GM21381 (cell line): ENCODE data around the gene BABAM2.
A peak's percentile ranks its signal among the peaks of the same experiment; 100 is the strongest.
"Not testable (repeated sequence)": the region's sequence is repeated elsewhere in the genome, so short reads cannot be mapped to it uniquely, and the experiment has no call there.

Source experiments
- ATAC-seq: cut with Tn5 transposase; IDR thresholded peaks from one replicate; pipeline ENCODE4 v1.9.1; 2021; ENCODE audit warnings: mild to moderate bottlenecking, moderate library complexity; ENCODE audit not compliant: unreplicated experiment

Gene BABAM2

DNA sequence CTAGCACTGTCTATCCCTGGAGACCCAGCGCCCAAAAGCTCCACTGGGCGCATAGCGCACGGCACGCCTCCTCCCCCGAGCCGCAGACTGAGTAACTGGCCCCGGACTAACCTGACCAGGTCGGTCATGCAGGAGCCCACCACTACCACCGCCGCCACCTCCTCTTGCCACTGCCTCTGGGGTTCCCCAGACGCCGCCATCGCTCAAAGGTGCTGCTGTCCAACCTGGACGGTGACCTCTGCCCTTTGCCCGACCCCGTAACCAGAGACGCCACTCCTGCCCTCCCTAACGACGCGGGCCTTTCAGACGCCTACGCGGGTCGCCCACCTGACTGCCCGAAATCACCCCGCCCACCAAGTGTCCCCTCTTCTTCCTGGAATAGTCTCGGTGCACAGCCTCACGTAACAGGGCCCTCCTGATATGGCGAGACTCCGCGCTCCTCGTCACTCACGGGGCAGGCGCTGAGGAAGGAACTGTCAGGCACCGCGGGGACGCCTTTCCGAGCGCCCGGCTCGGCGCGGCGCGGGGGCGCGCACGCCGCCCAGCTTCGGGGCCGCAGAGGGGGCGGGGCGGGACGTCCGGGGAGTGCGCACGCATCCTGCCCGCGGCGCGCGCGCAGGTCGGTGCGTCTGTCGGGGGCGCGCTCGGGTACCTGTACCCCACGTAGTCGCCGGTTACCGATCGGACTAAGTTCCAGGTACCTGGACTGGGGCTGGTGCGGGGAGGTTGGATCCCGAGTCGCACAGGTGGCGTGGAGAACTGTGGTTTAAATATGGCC is at the start of gene BABAM2, which contains the start of gene RBKS:
TSS of gene BABAM2 (plus strand) at position 584 of the 778 bp plus-strand sequence. CDS start 3,828 bp downstream, outside the sequence.
TSS of gene RBKS (minus strand) at position 242 of the 778 bp plus-strand sequence. CDS start at position 200, 42 bp downstream.
- ATAC-seq = peak; percentile 78

DNA sequence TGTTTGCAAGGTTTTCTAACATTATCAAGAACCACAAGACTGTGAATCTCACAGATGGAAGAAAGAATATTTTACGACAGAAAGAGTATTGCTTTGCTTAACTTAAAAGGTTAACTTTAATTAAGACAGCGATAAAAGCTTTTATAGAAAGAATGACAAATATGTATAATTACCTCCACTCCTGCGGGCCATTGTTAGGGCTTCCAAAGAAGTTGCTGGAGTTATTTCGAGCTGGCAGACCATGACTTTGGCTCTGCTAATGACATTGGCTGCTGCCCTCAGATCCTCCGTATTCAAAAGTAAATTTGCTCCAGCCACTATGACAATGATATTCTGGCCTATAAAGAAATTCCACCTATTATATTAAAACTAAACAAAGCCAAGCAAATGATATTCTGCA is 47.6 kb upstream of the BABAM2 start:
- no peak for ATAC-seq

DNA sequence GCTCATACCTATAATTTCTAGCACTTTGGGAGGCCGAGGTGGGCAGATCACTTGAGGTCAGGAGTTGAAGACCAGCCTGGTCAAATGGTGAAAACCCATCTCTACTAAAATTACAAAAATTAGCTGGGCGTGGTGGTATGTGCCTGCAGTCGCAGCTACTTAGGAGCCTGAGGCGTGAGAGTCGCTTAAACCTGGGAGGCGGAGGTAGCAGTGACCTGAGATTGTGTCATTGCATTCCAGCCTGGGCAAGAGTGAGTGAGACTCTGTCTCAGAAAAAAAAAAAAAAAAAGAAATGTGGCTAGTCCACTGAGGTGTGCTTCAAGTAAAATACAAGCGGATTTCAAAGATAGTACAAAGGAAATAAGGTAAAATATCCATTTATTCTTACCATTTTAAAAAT is 46.5 kb upstream of the BABAM2 start:
- ATAC-seq = no peak

DNA sequence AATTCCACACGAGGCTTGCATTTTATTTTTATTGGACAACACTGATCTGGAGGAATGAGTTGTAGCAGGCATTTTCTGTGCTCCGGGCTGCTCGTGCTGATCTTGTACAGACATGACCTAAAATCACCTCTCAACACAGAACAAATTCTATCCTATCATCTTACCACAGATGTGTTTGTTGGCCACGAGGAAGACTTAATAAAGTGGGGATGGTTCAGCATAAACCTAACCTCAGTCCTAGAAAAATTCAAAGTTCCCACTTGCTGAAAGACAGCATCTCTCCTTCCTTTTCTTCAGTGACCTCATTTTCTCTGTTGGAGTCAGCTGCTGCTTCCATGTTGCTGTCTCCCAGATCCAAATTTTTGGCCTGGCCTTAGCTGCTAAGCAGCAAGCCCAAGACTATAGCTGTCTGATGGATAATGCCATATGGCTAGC is 45.7 kb upstream of the BABAM2 start:
- no peak for ATAC-seq

DNA sequence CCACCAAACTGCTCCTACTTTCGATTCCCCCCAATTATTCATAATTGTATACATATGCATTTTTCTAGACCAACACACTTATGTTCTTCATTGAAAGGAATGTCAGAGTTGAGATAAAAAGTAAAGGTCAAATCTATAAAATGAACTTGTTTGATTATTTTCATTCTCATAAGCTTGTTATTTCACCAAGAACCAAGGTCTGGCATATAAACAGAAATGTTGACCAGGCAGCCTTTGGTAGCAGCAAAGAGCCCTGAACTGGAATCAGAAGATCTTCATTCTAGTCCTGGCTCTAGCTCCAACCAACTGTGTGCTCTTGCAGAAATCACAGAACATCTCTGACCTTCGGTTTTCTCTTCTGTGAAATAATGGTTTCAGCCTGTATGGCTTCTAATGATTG is 43.2 kb upstream of the BABAM2 start:
- no peak for ATAC-seq

DNA sequence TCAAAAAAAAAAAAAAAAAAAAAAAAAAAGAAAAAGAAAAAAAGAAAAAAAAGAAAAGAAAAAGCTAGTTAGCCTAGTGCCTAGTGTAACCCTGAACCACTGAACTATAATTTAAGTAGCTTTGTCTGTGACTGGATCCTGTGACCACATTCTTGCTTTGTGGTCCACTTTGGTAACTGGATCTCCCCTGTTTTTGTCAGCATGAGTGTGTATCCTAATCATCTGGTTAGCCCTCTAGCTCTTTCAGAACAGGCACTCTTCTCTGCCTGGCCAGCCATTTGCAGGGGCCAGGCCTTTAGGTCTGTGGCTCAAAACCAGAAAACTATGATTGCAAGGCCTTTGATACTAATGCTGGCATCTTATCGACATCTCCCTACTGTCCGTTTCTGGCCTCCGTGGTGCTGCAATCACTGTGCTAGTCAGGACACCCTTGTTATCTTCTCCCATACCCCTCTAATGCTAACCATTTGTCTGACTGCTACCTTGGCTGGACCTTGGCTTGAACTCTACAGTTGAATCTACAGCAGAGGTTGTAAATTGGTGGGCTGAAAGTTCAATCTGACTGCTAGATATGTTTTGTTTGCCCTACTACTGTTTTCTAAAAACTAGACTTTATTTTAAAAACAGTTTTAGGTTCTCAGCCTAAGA is 40.8 kb upstream of the BABAM2 start:
- ATAC-seq = no peak

DNA sequence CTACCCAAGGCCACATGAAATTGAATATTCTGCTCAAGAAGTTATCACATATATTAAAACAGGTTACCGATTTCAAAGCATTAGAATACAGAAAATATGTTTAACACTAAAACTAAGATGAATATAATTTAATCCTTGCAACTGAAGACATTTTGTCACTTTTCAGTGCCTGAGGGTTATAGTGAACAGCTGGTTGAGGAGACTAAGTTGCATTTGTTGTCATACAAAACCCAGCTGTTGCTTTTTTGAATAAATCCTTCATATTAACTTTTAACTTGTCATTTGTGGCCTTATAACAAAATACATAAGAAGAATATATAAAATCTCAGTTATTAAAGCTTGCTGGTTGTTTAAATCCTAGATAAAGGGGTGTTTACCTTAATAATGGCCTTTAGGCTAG is 37.8 kb upstream of the BABAM2 start:
- no peak for ATAC-seq

DNA sequence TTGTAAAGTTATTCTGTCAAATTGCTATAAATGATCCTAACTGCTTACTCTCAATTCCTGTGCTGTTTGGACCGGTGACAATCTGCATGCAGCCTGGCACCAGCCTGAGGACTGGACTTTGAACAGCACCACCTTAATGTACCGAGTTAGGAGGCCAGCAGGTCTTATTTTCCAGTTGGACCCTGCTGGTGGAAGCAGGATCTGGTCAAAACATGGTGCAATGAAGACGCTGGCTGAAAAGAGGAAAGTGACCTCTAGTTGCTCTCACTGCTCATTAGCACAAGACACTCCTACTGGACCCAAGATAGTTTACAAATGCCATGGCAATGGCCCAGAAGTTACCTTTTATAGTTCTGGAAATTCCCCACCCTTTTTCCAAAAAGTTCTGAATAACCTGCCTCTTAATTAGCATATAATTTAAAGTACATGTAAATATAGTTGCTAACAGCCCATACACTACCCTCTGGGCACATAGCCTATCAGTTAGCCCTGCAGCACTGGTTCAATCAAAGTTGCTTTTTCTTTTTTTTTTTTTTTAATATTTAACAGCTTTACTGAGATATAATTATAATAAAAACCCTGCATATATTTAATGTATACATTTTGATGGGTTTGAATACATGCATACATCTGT is 36.2 kb upstream of the BABAM2 start:
- no peak for ATAC-seq

DNA sequence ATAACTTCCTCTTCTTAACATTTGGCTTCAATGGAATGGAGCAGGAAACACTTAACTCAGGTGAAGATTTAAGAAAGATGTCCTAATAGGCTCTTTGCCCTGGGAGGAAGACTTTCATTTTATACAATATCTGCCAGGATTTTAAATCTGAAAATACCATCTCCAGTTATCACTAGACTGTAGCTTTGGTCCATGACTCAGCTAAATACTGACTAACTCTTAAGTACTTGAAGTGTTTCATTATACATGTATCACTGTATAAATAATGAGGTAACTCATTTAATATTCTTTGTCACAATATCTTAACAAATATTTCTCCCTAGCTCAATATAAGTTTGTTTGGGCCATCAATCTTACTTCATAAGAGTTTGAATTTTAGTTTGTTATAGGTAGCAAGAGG is 35.1 kb upstream of the BABAM2 start:
- ATAC-seq = no peak

DNA sequence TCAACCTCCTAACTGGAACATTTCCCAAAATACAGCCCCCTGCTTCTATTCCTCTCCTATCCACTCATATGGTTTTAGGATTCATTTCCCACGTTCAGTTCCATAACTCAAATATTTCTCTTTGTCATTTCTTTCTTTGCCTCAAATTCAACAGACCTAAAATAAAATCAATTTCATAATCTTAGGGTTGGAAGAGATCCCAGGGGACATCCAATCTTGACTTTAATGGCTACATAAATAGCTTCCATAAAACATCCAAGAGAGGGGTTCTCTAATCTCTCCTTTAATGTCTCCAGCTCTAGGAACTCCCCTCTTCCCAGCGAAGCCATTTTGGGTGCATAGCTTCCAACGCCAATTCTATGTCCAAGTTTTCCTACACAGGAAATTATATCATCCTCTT is 34.1 kb upstream of the BABAM2 start:
- no peak for ATAC-seq

DNA sequence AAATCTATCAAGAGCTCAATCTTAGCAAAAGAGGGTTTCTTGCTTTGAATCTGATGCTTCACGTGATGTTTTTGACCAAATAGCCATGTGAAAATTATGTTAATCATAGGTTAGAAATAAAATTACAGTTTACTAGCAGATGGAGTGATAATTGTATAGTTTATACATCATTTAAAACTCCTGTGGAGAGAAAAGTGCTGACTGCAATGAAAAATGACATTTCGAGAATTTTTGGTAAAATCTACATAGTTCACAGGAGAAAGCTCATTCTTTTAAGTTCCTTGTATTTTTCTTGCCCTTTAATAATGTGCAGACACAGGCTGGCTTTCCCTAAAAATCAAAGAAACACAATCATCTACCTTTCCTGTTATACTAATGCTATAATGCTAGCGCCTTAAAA is 33.6 kb upstream of the BABAM2 start:
- no peak for ATAC-seq

DNA sequence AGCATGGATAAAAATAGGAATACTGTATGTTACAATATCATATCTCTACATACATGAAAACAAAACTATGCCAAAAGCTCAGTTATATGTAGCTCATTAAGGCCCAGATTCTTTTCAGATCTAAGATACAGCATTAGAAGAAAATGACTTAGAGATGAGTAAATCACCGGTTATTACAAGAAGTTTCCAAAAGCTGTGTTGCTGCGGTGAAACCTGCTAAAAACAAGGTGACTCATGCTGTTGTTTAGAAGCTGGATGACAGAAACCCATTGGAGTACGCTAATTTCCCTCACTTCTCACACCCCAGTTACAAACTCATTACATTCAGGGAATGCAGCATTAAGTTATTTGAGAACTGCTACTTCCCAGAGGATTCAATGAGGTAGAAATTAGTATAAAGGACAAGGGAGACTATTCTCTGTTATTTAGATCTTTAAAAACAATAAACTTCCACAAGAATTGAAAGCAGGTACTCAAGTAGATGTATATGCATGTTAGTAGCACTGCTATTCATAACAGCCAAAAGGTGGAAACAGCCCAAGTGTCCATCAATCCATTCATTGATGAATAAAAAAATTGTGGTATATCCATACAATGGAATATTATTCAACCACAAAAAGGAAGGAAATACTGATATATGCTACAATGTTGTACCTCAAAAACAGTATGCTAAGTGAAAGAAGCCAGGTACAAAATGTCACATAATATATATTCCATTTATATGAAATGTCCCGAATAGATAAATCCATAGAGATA is 32.9 kb upstream of the BABAM2 start:
- ATAC-seq = no peak

DNA sequence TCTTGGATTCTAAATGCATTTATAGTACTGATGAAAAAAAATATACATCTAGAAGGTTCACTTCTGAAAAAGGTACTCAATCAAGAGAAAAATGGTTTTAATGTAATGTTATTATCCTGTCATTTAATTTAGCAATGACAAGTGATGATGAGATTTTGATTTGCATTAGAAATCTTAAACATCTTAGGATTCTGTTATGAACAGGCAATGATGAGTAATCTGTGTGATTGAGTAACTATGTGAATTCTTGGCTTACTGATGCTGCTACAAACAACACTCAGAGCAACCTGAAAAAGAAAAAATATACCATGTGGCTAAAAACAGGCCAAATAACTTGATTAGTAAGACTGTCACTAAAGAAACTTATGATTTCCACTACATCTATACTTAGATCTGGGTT is 30.4 kb upstream of the BABAM2 start:
- ATAC-seq = no peak

DNA sequence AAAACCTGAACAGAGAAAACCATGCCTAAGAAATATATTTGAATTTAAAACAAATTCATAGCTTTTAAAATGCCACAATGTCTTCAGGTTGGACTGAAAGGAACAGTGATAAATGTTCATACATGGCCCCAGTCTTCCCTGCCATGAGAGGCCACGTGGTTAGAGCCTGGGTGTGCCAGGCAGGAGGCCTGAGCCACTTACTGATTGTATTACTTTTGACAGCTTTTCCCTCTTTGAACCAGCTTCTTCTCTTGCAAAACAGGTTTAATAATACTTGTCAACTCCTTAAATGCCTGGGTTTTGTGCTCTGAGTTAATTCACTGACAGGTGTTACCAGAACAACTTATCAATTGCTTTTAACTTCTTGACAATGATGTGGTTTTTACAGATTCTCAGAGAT is 27.4 kb upstream of the BABAM2 start:
- no peak for ATAC-seq

DNA sequence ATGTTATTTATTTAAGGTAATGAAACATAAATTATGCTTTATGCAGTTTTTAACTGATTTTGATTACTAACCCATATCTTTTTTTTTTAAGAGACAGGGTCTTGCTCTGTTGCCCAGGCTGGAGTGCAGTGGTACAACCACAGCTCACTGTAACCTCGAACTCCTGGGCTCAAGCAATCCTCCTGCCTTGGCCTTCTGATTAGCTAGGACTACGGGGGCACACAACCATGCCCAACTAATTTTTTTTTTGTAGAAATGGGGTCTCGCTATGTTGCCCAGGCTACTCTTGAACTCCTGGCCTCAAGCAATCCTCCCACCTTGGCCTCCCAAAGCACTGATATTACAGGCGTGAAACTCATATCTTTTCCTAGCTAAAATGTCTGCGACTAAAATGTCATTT is 26.6 kb upstream of the BABAM2 start:
- not testable (repeated sequence) for ATAC-seq

DNA sequence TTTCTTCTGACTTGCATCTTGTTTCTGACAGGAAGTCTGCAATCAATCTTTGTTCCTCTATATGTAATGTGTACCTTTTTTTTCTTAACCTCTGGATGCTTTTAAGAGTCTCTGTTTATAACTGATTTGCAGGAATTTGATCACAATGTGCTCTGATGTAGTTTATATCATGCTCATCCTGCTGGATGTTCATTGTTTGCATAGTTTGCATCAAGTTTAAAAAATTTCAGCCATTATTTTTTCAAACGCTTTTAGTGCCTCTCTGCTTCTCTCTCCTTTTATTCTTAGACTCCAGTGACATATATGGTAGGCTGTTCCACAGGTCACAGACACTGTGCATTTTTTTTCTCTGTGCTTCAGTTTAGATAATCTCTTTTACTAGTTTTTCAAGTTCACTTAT is 24.3 kb upstream of the BABAM2 start:
- no peak for ATAC-seq

DNA sequence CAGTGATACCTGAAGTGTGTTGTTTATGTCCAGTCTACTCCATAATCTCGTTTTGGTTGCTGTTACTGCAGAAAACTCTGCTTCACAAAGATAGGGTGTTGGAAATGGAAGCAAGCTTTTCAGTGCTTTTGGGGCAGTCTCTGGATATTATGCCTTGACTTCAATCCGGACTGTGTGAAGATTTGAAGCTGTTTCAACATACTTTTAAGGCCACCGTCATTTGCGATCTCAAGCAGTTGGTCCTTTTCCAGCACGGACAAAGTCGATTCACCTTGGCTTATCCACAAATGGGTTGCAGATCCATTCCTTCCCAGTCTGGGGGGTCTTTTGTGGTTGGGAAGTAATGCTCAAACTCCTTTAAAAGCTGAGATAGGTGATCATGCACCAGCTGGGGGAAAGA is 20.8 kb upstream of the BABAM2 start:
- ATAC-seq = no peak

DNA sequence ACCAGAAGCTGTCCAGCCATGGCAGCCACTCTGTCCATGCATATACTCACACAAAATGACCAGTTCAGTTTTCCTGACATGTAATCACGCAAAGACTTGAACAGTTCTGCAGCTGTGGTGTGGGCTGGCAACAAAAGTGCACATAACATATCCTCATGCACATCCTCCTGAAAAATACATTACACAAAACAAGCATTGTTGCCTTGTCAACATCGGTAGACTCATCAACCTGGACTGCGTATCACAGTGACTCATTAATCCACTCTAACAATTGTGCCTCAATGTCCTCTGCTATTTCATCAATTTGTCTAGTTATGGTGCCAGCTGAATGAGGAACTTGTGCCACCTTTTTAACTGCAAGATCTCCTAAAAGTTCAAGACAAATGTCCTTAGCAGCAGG is 19.8 kb upstream of the BABAM2 start:
- ATAC-seq = no peak

DNA sequence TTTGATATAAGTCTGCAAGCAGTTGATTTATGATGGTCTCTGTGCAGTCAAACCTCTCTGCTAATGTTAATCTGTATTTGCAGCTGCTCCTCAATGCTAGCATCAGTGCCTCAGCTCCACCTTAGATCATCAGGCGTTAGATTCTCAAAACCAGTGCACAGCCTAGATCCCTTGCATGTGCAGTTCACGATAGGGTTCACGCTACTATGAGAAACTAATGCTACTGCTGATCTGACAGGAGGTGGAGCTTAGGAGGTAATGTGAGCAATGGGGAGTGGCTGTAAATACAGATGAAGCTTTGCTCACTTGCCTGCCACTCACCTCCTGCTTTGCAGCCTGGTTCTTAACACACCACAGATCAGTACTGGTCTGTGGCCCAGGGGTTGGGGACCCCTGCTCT is 18.7 kb upstream of the BABAM2 start:
- no peak for ATAC-seq

DNA sequence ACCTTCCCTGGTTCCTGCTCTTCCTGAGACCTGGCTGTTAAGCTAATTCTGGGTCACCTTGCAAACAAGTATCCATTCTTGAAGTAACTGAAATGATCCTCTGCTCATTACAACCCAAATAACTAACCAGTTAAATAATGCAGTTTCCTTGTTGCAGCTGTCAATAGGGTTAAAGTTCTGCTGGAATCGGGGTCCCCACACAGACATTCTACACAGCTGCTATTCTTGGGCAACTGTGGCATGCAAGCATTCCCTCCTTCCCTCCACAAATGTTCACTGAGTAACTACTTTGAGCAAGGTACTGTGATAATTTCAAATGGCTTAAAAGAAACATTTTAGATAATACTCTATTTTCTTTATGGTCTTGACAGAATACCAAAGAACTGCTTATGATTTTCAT is 17.4 kb upstream of the BABAM2 start:
- ATAC-seq = no peak
